ENCODE measurements around the gene DNAH2.

Gene DNAH2

GRCh38 chr17:7702776-7703175 lies 14.8 kb upstream of the DNAH2 start:
- DNase-seq (ENCODE audit: low read depth), result no peak

- no peak for DNase-seq (ENCODE audit: low read depth)
These were observed 13.7 kb upstream of the DNAH2 start for GRCh38 chr17:7703584-7704479.

- no peak for DNase-seq (ENCODE audit: low read depth)
These were observed 12.8 kb upstream of the DNAH2 start, which contains the start of gene EFNB3 for GRCh38 chr17:7704601-7705268. EFNB3 (plus strand) TSS chr17:7705202; CDS start chr17:7705599, 397 bp downstream.

- no peak for DNase-seq (ENCODE audit: low read depth)
These were observed 12.0 kb upstream of the DNAH2 start for GRCh38 chr17:7705269-7706255.

- no peak for DNase-seq (ENCODE audit: low read depth)
These were observed 10.8 kb upstream of the DNAH2 start for GRCh38 chr17:7706631-7707354.

- DNase-seq (ENCODE audit: low read depth), result no peak
These were observed 10.1 kb upstream of the DNAH2 start for GRCh38 chr17:7707446-7707845.

GRCh38 chr17:7707858-7708750 lies 9.4 kb upstream of the DNAH2 start:
- no peak for DNase-seq (ENCODE audit: low read depth)

GRCh38 chr17:7709031-7709430 lies 8.5 kb upstream of the DNAH2 start:
- no peak for DNase-seq (ENCODE audit: low read depth)

- no peak for DNase-seq (ENCODE audit: low read depth)
These were observed 7.2 kb upstream of the DNAH2 start for GRCh38 chr17:7710301-7710700.

GRCh38 chr17:7711051-7711755 lies 6.3 kb upstream of the DNAH2 start:
- DNase-seq (ENCODE audit: low read depth), result no peak

GRCh38 chr17:7712111-7712771 lies 5.3 kb upstream of the DNAH2 start:
- DNase-seq (ENCODE audit: low read depth), result no peak

GRCh38 chr17:7713782-7714181 lies 3.8 kb upstream of the DNAH2 start:
- DNase-seq (ENCODE audit: low read depth), result no peak

- DNase-seq (ENCODE audit: low read depth), result no peak
These were observed 2.6 kb upstream of the DNAH2 start for GRCh38 chr17:7714721-7715594.

GRCh38 chr17:7715936-7716886 lies 1.3 kb upstream of the DNAH2 start:
- no peak for DNase-seq (ENCODE audit: low read depth)

GRCh38 chr17:7717756-7718350 lies 309 bp downstream of the DNAH2 start:
- DNase-seq (ENCODE audit: low read depth), result no peak

GRCh38 chr17:7719661-7720060 lies 2.1 kb downstream of the DNAH2 start:
- no peak for DNase-seq (ENCODE audit: low read depth)

GRCh38 chr17:7720125-7720524 lies 2.6 kb downstream of the DNAH2 start:
- no peak for DNase-seq (ENCODE audit: low read depth)
